GM19239 (cell line): ENCODE data around the gene CCDC190.
A peak's percentile ranks its signal among the peaks of the same experiment; 100 is the strongest.
"Not testable (repeated sequence)": the region's sequence is repeated elsewhere in the genome, so short reads cannot be mapped to it uniquely, and the experiment has no call there.

Experiments
- DNase-seq: peaks from one replicate; pipeline ENCODE4 v3.0.0; 2011; ENCODE audit warnings: low spot score; ENCODE audit not compliant: insufficient read length
- FAIRE-seq: peaks from 2 replicates; lab custom pipeline; 2011; peaks lifted over from hg19 to GRCh38; lab: Jason Lieb, UNC

The CCDC190 gene

GRCh38 chr1:162880617-162881016, 19.6 kb upstream of the CCDC190 start:
- not testable (repeated sequence) for DNase-seq, FAIRE-seq

DNA sequence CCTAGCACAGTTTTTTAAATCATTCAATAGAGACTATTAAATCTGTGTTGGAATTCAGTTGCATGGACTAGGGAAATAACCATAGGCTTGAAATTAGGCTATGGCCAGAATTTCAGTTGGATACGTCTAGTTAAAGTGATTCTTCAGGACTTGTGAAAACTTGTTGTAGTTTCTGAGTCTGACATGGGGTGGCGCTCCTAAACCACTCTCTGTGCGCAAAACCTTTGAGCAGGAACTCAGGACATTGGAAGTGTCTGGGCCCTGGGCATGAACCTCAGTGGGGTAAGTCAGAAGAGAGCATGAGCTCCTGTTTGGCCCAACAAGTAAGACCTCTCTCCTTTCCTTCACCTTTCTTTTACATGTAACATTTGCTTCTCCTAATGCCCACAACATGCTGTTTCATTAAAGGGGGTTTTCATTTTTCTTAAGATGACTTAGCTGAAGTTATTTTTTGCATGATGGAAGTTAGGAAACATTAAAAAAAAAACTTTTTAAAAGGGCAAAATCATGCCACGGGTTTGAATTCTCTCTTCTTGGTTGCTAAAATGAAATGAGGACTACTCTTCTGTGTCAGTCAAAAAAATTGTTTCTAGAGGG, 17.1 kb upstream of the CCDC190 start:
- DNase-seq = peak; percentile 4
- no peak for FAIRE-seq

DNA sequence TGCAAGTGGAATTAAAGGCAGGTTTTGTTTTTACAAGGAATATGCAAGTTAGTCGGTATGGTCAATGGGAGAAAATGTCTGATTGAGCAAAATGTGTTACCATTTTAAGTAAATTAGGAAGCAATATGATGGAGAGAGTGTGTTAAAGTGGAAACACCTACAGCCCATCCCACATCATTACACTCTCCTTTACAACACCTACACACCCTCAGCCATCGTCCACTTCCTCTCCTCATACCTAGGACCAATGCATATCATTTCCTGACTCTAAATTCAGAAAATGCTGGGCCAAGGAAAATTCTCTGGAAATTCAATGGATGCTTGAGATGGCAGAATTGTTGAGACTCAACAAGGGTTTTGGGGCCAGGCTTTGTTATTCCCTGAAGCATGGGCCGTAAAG, 16.4 kb upstream of the CCDC190 start:
- FAIRE-seq = no peak

GRCh38 chr1:162876751-162877150, 15.8 kb upstream of the CCDC190 start:
- DNase-seq (no peak), FAIRE-seq (no peak)

More for the DNA sequence above, 16.4 kb upstream of the CCDC190 start:
- no peak for DNase-seq

DNA sequence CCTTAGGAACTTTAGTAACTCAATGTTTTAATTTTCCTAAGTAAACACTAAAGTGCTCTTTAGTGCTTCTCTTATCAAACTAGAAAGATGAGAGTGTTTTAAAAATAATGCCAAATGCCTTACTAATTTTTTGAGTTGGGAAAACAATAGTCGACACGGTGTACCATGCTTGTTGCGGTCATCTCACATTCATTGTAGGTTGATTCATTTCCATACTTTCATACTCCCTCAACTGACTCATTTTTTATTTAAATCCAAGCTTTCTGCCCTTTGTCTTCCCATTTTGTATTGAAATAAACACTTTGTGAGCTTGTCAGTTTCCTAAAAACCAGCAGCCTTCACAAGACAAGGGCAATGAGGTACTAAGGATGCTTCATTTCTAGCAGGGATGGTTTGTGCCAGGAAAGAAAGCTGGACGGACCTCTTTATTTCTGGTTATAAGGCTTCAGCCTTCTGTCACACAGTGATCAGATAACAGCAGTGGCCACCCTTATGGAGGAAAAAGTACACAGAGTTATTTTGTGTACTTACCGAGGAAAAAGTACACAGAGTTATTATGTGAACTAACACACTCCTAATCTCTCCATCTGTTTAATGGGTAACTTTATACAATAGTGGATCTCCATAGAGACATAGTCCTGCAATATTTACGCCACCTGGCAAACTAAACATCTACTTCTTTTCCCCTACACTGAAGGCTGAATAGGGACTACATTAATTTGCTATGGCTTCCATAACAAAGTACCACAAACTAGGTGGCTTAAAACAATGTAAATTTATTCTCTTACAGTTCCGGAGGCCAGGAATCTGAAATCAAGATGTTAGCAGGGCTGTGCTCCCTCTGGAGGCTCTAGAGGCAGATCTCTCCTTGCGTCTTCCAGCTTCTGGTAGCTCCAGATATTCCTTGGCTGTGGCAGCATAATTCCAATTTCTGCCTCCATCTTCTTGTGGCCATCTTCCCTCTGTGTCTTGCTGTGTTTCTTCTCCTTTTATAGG, 13.0 kb upstream of the CCDC190 start:
- FAIRE-seq (no peak), DNase-seq (no peak)

- DNase-seq (no peak), FAIRE-seq (no peak)
Measured at GRCh38 chr1:162872981-162873380, 12.0 kb upstream of the CCDC190 start.

GRCh38 chr1:162871417-162871816, 10.4 kb upstream of the CCDC190 start:
- not testable (repeated sequence) for FAIRE-seq

DNA sequence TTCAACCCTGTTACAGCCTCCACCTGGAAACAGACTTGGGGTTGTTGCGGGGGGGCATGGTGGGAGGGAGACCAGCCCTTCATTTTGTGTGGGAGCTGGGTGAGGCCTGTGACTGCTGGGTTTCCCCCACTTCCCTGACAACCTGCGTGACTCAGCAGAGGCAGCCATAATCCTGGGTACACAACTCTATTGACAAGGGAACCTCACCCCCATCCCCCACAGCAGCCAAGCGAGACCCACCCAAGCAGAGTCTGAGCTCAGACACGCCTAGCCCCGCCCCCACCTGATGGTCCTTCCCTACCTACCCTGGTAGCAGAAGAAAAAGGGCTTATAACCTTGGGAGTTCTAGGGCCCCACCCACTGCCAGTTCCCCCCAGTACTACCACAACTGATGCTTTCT, 8.0 kb upstream of the CCDC190 start:
- DNase-seq (no peak), FAIRE-seq (no peak)

More at GRCh38 chr1:162871417-162871816, 10.4 kb upstream of the CCDC190 start:
- not testable (repeated sequence) for DNase-seq

- FAIRE-seq (no peak), DNase-seq (no peak)
Measured at GRCh38 chr1:162861625-162862024, 650 bp upstream of the CCDC190 start.

- DNase-seq = no peak
- FAIRE-seq = no peak
Measured at GRCh38 chr1:162859191-162859590, 1.8 kb downstream of the CCDC190 start.

DNA sequence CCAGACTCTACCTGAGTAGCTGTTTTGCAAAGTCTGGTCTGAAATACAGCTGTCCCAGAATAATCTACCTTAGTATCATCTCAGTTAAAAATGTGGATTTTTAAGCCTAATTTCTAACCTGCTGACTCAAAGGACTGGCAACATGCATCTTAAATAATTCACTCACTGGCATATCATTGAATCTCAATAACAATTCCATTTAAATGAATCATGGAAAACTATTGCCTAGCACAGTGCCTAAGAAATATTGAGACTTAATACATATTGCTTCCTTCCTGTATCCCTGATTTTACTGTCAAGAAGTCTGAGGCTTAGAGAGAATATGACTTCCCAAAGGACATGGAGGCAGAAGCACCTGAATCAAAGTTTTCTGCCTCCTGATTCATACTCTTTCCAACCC, 3.1 kb downstream of the CCDC190 start:
- FAIRE-seq (no peak), DNase-seq (no peak)

DNA sequence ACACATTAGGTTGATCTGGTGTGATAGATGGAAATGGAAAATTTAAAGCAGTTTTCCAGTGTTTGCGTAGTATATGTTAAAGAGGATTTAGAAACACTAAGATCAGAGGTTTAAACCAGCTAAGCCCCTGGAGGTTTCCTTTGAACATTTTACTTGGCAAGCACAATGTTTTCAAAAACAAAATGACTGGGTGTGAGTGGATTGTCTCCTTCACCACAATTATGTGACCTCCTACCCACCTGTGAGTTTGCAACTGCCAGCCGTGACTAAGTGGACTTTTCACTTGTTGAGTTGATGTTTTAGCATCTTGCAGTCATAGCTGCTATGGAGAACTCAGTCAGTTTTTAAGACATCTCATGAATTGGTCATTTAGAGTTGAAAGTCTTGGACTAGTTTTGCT, 4.7 kb downstream of the CCDC190 start:
- FAIRE-seq = no peak
- DNase-seq = no peak

- no peak for DNase-seq
- no peak for FAIRE-seq
Measured at GRCh38 chr1:162855461-162856150, 5.4 kb downstream of the CCDC190 start.

DNA sequence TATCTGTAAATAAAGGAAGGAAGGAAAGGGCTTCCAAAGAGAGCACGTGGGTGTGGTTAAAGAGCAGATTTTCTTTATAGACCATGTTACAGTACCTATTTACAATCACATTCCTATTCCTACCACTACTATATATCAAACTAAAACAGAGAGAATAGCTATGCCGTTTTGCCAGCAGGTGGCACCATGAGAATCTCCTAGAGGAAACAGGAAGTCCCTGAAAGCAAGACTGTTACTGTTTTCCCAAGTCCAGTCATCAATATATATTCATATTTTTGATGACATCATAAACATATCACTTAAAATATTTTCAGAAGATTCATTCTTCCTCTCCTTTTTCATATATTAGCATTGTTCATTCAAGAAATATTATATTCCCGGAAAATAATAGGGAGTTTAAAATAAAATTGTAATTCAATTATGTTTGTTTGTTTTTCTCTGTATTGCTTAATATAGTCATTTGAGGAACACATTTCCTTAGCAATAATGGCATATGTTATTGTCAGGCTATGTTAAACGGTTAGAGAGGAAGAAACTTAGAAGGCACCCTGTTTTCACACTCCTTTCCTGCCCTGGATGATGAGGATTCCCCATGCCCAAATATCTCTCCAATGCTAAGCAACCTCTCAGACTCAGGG, 6.6 kb downstream of the CCDC190 start:
- DNase-seq = peak; percentile 30
- no peak for FAIRE-seq

GRCh38 chr1:162851341-162851740, 9.6 kb downstream of the CCDC190 start:
- FAIRE-seq (no peak), DNase-seq (no peak)

DNA sequence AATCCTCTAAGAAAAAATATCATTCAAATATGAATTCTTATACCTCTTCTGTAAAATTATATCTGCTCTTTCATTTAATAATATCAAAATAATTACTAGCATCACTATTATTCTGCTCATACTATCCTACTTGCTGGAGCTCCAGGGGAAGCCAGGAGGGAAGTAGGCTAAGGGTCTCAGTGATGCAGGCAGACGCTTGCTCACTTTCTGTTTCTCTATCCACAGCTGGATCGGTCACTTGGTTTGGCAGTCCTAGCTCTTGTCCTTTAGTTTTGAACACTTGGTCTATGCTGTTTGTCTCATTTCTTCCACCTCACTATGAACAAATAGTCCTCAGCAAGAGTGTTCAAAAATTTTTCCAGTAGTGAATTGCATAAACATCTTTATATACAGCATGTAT, 11.3 kb downstream of the CCDC190 start:
- FAIRE-seq = no peak
- no peak for DNase-seq

DNA sequence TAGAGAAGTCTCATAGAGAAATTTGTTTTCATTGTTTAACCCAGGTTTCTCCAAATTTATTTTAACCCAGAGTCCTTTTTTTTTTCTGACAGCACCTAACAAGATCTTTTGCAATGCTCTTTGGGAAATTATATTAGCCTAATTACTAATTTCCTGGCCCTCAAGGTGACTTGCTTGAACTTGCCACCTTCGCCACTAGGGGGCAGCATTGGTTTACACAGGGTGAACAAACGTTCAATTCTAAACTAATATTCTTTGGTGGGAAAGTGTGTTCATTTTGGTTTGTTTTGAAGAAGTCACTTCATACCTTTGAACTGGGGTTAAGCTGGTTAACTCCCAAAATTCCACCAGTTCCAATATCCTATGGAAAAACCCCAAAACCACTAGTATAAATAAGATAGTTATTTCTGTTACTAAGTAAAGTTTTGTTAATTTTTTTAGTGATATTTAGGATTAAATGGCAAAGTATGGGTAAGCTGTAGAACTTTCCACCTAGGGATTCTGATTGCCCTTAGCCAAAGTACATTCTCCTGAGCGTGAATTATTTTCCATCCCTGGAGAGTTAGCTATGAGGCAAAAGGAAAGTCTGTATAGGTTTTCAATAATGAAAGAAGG, 13.0 kb downstream of the CCDC190 start:
- peak; percentile 49 for DNase-seq
- FAIRE-seq = peak; percentile 44

DNA sequence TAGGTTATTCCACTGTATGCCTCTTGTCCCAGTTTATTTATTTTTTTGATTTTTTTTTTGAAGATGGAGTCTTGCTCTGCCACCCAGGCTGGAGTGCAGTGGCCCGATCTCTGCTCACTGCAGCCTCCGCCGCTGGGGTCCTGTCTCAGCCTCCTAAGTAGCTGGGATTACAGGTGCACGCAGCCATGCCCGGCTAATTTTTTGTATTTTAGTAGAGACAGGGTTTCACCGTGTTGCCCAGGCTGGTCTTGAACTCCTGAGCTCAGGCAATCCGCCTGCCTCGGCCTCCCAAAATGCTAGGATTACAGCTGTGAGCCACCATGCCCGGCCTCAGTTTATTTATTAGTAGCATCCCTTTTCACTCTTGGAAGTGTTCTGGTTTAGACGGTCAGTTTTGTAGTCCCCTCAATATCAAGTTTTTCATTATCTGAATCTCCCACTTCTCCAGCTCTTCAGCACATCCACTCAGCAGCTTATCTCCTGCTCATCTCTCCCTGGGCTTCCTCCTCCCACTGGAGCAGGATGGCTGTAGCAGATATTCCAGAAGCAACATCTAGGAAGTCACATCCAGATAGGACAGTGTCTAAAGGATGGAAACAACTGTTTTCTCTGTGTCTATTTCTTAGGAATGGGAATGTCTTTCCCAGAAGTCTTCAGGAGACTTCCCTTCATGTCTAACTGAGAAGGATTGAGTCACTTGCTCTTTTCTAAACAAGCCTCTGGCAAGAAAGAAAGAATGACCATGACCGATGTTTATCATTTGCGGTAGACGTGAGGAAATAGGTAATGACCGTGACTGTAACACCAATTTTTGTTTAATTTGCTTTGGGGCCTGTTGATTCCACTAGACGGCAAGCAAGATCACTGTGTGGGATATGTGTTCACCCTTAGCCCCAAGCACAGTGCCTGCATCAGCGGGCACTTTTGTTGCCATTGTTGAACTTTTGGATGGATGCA, 14.4 kb downstream of the CCDC190 start:
- no peak for FAIRE-seq
- no peak for DNase-seq

- FAIRE-seq (no peak), DNase-seq (no peak)
Measured at GRCh38 chr1:162844153-162844552, 16.8 kb downstream of the CCDC190 start.
